Stimulated activated CD8-positive, alpha-beta memory T cell treated with anti-CD3 and anti-CD28 coated beads, Interleukin-4, amount 100 ng/mL, for 1 hour (primary cell): ENCODE measurements around the gene NDUFS7.

Experiments used
- DNase-seq, 2 donors: peaks; one replicate each; pipeline ENCODE4 v3.0.0-alpha.2; 2020; ENCODE audit warnings: low read depth in 2 of 2, low spot score in 1 of 2

Gene NDUFS7

GRCh38 chr19:1383312-1384084 lies at the start of gene NDUFS7:
Gene NDUFS7, plus strand, starts transcription at chr19:1383907. Its CDS starts 20 bp downstream, at chr19:1383927.
- peak; percentile 86 to 95 for DNase-seq

GRCh38 chr19:1336079-1336684 lies 47.5 kb upstream of the NDUFS7 start:
- DNase-seq, result no peak

- no peak for DNase-seq
Measured at GRCh38 chr19:1340681-1341469, 42.8 kb upstream of the NDUFS7 start.

GRCh38 chr19:1343041-1343440 lies 40.7 kb upstream of the NDUFS7 start:
- DNase-seq, result no peak

GRCh38 chr19:1349211-1349610 lies 34.5 kb upstream of the NDUFS7 start:
- no peak for DNase-seq

- DNase-seq, result no peak
Measured at GRCh38 chr19:1350867-1351266, 32.8 kb upstream of the NDUFS7 start.

GRCh38 chr19:1351381-1351851 lies 32.3 kb upstream of the NDUFS7 start:
- DNase-seq, result no peak

GRCh38 chr19:1353144-1353543 lies 30.6 kb upstream of the NDUFS7 start:
- DNase-seq, result no peak

GRCh38 chr19:1354970-1355567 lies 28.6 kb upstream of the NDUFS7 start:
- no peak for DNase-seq

GRCh38 chr19:1355568-1356507 lies 27.9 kb upstream of the NDUFS7 start:
- no peak for DNase-seq

- no peak for DNase-seq
Measured at GRCh38 chr19:1356508-1356865, 27.2 kb upstream of the NDUFS7 start.

GRCh38 chr19:1357531-1358109 lies 26.1 kb upstream of the NDUFS7 start:
- DNase-seq, result no peak

- no peak for DNase-seq
Measured at GRCh38 chr19:1360126-1360817, 23.4 kb upstream of the NDUFS7 start.

- no peak for DNase-seq
Measured at GRCh38 chr19:1360818-1361461, 22.8 kb upstream of the NDUFS7 start.

- DNase-seq, result no peak
Measured at GRCh38 chr19:1361601-1362386, 21.9 kb upstream of the NDUFS7 start.

GRCh38 chr19:1362387-1363257 lies 21.1 kb upstream of the NDUFS7 start:
- no peak for DNase-seq

GRCh38 chr19:1363599-1363998 lies 20.1 kb upstream of the NDUFS7 start:
- no peak for DNase-seq
